Activated CD4-positive, alpha-beta T cell treated with anti-CD3 and anti-CD28 coated beads, Interleukin-10, Interleukin-2, amounts not matched to agents 100 ng/mL and 50 ng/mL, durations not matched to agents 16 hours and 8 hours (primary cell): ENCODE measurements around the gene SPAG16.

Experiments
- DNase-seq: peaks from one replicate; pipeline ENCODE4 v3.0.0-alpha.2; 2020

Gene SPAG16

DNA sequence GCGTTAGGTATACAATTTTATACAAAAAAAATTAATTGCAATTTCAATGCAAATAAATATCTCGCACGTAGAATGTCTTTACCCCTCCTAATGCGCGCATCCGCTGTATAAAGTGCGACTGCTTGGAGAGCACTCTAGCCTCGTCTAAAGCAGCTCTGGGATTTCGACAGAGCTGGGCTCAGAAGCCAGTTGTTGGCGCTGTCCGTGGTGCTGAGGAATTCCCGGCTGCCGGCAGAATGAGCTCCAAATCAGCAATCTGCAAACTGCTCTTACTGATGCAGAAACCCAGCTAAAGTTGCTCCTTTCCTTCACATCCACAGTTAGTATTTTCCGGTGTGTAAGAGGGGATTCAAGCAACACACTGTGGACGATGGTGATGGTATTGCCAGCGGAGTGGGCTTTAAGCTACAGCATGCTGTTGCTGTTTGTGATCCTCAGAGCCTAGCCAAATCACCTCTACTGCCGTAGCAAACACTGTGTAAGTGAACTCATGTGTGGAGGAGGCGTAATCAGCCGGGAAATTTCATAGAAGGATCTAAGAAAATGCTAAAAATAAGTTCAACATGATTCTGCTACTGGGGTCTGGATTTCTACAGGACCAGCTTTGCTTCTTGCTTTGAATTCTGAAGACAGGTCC lies 1126.8 kb downstream of the SPAG16 start, which contains the start of gene VWC2L:
VWC2L (plus strand) TSS at position 137 of the 637 bp plus-strand sequence. CDS start 3,140 bp downstream, outside the sequence.
- DNase-seq = peak; percentile 33

DNA sequence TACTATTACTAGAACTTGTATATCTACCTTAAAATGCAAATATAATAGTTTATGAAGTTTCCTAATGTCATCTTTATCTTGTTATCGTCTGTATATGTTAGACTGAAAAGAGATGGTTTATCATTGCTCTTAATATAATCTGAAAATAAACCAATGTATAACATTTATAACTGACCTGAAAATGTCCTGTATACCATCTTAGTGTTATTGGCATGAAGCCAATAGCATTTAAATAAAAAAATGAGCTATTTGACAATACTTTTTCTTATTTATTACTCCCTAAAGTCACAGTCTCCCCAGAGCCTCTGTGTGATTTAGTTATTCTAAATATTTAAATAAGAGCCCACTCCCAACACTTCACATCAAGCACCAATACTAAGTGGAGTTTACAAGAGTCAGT lies 1128.4 kb downstream of the SPAG16 start:
- no peak for DNase-seq

DNA sequence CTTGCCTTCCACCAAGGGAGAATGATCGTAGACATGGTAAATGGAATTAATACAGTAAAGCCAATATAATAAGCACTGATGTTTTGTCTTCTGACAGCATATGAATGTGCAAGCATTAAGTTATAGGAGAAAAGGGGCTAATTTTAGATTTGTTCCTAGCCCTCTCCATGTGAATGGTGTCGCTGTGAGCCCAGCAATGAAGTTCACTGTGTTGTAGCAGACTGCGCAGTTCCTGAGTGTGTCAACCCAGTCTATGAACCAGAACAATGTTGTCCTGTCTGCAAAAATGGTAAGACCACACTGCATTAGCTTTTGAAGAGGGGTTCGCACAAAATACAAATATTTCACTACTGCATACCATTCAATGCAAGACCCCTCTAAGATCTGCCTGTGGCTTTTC lies 1152.2 kb downstream of the SPAG16 start:
- no peak for DNase-seq

DNA sequence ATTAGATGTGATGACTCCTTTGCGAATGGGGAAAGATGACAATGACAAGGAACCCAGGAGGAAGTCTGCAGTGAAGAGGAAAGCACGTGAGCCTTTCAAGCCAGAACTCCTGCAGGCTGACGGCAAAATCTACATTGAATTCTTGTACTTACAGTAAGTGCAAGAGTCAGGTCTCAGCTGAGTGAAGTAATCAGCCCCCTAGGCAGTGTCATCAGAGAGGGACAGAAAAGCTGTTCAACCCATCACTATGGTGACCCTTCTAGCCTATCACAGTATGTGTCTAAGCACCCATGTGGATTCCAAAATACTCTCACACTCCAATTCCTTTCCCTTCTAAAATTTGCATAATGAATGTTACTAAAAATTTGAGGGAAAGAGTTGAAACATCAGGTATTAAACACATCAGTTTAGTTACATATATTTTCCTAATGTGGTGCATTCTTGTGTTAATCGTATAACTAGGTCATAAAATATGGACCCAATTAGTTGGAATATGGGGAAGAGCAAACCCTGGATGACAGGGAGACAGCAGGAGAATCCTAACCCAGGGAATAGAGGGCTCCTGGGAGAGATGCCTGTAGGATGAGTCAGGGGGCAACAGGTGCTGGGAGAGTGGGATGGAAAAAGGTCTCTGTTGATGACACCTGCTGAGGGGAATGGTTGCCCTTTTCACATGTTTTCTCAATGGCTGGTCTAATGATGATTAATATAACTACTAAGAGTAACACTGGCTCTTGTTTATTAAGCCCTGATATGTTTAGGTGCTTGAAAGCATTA lies 1166.0 kb downstream of the SPAG16 start:
- no peak for DNase-seq

DNA sequence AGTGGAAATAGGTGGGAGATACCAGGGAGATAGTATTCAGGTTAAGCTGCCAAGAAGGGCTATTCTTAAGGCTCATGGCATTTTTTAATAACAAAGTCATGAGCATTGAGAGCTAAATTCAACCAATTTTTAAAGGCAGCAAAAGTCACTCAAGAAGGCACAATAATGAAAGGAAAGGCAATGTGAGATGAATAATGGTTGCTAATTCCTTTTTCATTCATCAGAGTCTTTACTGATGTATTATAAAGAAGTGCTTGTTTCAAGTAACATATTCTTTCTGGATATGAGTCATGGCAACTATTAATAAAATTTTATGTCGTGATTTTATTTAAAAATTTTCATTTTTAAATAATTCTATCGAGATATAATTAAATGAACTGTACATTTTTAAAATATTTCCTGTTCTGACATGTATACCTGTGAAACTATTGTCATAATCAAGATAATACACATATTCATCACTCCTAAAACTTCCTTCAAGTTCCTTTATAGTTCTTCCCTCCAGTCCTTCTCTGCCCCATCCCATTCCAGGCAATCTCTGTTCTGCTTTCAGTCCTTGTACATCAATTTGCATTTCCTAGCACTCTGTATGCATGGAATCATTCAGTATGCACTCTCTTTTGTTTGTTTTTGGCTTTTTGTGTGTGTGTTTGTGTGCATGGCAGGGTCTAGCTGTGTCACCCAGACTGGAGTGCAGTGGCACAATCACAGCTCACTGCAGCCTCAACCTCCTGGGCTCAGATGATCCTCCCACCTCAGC lies 1167.4 kb downstream of the SPAG16 start:
- DNase-seq = no peak
